RWPE2 (cell line): ENCODE results near the gene LRRTM4.
"Not testable (repeated sequence)": the region's sequence is repeated elsewhere in the genome, so short reads cannot be mapped to it uniquely, and the experiment has no call there.

ENCODE experiments used
- ATAC-seq: fragments of 200-7000 bp; cut with Tn5 transposase; 3 replicates; pipeline ENCODE4 v1.9.1; 2021; ENCODE audit warnings: low read depth
- DNase-seq: peaks from one replicate; pipeline ENCODE4 v3.0.0-alpha.2; 2020; ENCODE audit warnings: low spot score
- H3K27ac ChIP-seq: fragments of 450-650 bp; 2 replicates; pipeline ENCODE4 v1.5.1; 2017; ENCODE audit warnings: mild to moderate bottlenecking; ENCODE audit not compliant: poor library complexity, severe bottlenecking
- H3K27me3 ChIP-seq: fragments of 250-450 bp; sonication (Bioruptor Pico); 2 replicates; pipeline ENCODE4 v1.5.1; 2021; ENCODE audit warnings: mild to moderate bottlenecking, moderate library complexity; ENCODE audit not compliant: insufficient read depth, poor library complexity, severe bottlenecking
- H3K36me3 ChIP-seq: fragments of 250-450 bp; sonication (Bioruptor Pico); 2 replicates; pipeline ENCODE4 v1.5.1; 2020; ENCODE audit warnings: low read depth, mild to moderate bottlenecking, moderate library complexity
- H3K4me1 ChIP-seq: fragments of 250-450 bp; sonication (Bioruptor Pico); 2 replicates; pipeline ENCODE4 v1.5.1; 2021; ENCODE audit warnings: mild to moderate bottlenecking, moderate library complexity; ENCODE audit not compliant: insufficient read depth, poor library complexity, severe bottlenecking
- H3K4me3 ChIP-seq: fragments of 250-450 bp; sonication (Bioruptor Pico); 2 replicates; pipeline ENCODE4 v1.5.1; 2021; ENCODE audit warnings: mild to moderate bottlenecking, moderate library complexity; ENCODE audit not compliant: severe bottlenecking
- H3K9me3 ChIP-seq: fragments of 250-450 bp; sonication (Bioruptor Pico); 2 replicates; pipeline ENCODE4 v1.5.1; 2021; ENCODE audit warnings: mild to moderate bottlenecking, moderate library complexity; ENCODE audit not compliant: severe bottlenecking
- TF ChIP-seq, protein P1 (sequence below): fragments of 450-650 bp; IDR thresholded peaks from one replicate; pipeline ENCODE4 v1.5.1; 2017; ENCODE audit warnings: mild to moderate bottlenecking, moderate library complexity; ENCODE audit not compliant: poor library complexity, severe bottlenecking

Gene LRRTM4

DNA sequence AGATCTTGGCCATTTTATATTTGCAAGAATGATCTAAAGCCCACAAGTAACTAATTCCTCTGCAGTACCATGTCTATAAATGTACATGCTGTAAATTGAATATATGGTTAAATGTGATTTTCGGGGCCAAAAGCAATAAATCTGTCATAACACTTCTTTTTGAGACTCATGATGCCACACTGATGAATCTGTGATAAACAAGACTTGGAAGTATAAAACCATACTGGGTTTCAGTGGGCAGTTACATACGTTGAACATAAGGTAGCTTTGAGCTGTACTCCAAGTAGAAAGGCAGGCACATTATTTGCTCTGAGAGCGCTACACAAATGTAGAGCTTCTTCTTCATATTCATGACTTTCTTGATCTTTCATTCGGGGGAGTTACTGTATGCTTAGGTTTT, 792.2 kb downstream of the LRRTM4 start:
- no peak for DNase-seq

GRCh38 chr2:76721226-76721625, 801.0 kb downstream of the LRRTM4 start:
- Histone ChIP-seq H3K4me3 (no peak overlapping the region), H3K4me1 (no peaks in the 10 kb centered on the region), H3K9me3 (no peaks in the 10 kb centered on the region), H3K27ac (no peak overlapping the region), H3K36me3 (no peaks in the 10 kb centered on the region), H3K27me3 (no peaks in the 10 kb centered on the region)
- DNase-seq (no peak), ATAC-seq (no peak)
- TF ChIP-seq, protein P1, sequence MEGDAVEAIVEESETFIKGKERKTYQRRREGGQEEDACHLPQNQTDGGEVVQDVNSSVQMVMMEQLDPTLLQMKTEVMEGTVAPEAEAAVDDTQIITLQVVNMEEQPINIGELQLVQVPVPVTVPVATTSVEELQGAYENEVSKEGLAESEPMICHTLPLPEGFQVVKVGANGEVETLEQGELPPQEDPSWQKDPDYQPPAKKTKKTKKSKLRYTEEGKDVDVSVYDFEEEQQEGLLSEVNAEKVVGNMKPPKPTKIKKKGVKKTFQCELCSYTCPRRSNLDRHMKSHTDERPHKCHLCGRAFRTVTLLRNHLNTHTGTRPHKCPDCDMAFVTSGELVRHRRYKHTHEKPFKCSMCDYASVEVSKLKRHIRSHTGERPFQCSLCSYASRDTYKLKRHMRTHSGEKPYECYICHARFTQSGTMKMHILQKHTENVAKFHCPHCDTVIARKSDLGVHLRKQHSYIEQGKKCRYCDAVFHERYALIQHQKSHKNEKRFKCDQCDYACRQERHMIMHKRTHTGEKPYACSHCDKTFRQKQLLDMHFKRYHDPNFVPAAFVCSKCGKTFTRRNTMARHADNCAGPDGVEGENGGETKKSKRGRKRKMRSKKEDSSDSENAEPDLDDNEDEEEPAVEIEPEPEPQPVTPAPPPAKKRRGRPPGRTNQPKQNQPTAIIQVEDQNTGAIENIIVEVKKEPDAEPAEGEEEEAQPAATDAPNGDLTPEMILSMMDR = no peak

More for the DNA sequence above, 792.2 kb downstream of the LRRTM4 start:
- Histone ChIP-seq H3K27ac (no peak overlapping the region), H3K4me1 (no peaks in the 10 kb centered on the region), H3K9me3 (no peaks in the 10 kb centered on the region), H3K27me3 (peaks cover 5% of the 10 kb centered on the region), H3K36me3 (no peaks in the 10 kb centered on the region), H3K4me3 (no peak overlapping the region)
- ATAC-seq = no peak
- TF ChIP-seq, protein P1 = no peak

GRCh38 chr2:76713312-76713711, 808.9 kb downstream of the LRRTM4 start:
- no peak for DNase-seq

DNA sequence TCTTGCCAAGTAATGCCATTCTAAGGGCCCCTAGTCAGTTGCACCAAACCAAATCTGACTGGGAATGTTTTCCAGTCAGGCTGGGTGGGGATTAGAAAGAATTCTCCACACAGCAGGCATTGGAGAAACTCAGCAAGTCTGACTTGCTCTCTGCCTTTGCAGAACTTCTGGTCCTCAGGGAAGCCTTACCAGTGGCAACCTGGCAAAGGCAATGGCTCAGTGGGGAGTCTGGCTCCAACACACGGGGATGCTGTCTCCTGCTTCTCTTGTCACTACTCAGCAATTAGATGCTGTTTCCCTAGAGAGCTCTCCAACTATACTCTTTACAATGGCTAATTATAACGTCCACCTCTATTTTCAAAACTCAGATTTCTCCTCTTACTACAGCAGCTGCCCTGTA, 810.7 kb downstream of the LRRTM4 start:
- ATAC-seq (no peak), DNase-seq (no peak)
- Histone ChIP-seq H3K9me3 (no peaks in the 10 kb centered on the region), H3K27ac (no peak overlapping the region), H3K36me3 (no peaks in the 10 kb centered on the region), H3K4me3 (no peak overlapping the region), H3K4me1 (no peaks in the 10 kb centered on the region), H3K27me3 (no peaks in the 10 kb centered on the region)
- TF ChIP-seq, protein P1 = no peak

More at GRCh38 chr2:76713312-76713711, 808.9 kb downstream of the LRRTM4 start:
- H3K4me3 ChIP-seq = no peak overlapping the region
- H3K4me1 ChIP-seq = no peaks in the 10 kb centered on the region
- no peaks in the 10 kb centered on the region for H3K9me3 ChIP-seq
- ATAC-seq = no peak
- no peaks in the 10 kb centered on the region for H3K27me3 ChIP-seq
- TF ChIP-seq, protein P1 = no peak
- no peaks in the 10 kb centered on the region for H3K36me3 ChIP-seq
- no peak overlapping the region for H3K27ac ChIP-seq

GRCh38 chr2:76700894-76701293, 821.3 kb downstream of the LRRTM4 start:
- no peaks in the 10 kb centered on the region for H3K27me3 ChIP-seq
- TF ChIP-seq, protein P1 = no peak
- H3K9me3 ChIP-seq = no peaks in the 10 kb centered on the region
- H3K36me3 ChIP-seq = no peaks in the 10 kb centered on the region
- no peak overlapping the region for H3K4me3 ChIP-seq
- DNase-seq (no peak), ATAC-seq (no peak)
- no peaks in the 10 kb centered on the region for H3K4me1 ChIP-seq
- H3K27ac ChIP-seq = no peak overlapping the region

GRCh38 chr2:76697998-76698713, 824.0 kb downstream of the LRRTM4 start:
- DNase-seq, ATAC-seq, H3K9me3 ChIP-seq, H3K27ac ChIP-seq, H3K36me3 ChIP-seq, H3K4me3 ChIP-seq, H3K4me1 ChIP-seq, H3K27me3 ChIP-seq: not testable (repeated sequence)
